HG03095 (cell line): Measurements from ENCODE around the gene GALNT16.
"Not testable (repeated sequence)": the region's sequence is repeated elsewhere in the genome, so short reads cannot be mapped to it uniquely, and the experiment has no call there.

Source experiments
- ATAC-seq: cut with Tn5 transposase; IDR thresholded peaks from one replicate; pipeline ENCODE4 v1.9.1; 2021; ENCODE audit warnings: moderate library complexity; ENCODE audit not compliant: unreplicated experiment

Gene GALNT16

DNA sequence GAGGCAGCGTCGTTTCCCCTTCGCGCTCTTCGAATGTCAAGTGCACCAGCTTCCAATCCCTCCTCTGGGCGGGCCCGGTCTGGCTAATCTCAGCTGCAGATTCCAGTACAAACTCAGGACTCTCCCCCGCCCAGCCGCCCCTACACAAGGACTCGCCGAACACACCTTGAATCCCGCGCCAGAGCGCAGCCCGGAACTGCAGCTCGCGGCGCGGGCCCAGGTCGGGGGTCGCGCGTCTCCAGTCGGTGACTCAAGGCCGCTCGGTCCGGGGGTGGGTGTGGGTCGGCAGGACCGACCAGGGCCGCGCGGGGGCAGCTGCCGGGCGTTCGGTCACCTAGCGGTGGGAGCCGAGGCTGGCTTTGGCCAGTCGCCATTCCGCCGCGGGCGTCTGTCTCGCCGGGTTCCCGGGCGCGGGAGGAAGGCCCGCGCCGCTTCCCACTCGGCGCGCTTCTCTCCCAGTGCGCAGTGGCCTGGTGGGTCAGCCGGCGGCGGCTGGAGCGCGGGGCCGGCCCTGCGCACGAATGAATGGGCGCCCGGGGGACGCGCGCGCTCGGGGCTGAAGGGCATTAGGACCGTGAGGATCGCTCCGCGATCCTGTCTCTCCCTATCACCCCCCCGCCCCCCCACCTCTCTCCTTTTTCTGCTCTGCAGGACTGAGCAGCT, at the start of gene GALNT16:
GALNT16 (plus strand) TSS at position 632 of the 663 bp plus-strand sequence. CDS start 133 bp downstream, outside the sequence.
- ATAC-seq = no peak

DNA sequence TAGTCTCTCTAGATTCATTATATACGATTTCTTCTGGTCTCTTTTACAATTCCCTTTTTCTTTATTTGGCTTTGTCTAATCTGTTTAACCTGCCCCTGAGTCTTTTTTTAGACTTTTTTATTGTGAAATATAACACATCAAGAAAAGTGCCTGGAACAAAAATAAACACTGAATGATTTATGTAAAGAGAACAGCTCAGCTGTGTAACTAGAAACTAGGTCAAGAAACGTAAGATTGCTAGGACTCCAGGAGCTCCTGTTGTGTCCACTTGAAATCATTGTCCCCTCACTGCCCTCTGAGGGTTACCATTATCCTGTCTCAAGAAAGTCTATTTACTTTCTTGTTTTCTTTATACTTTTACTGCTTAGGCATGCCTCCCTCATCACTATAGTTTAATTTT, 45.6 kb upstream of the GALNT16 start:
- ATAC-seq = no peak

DNA sequence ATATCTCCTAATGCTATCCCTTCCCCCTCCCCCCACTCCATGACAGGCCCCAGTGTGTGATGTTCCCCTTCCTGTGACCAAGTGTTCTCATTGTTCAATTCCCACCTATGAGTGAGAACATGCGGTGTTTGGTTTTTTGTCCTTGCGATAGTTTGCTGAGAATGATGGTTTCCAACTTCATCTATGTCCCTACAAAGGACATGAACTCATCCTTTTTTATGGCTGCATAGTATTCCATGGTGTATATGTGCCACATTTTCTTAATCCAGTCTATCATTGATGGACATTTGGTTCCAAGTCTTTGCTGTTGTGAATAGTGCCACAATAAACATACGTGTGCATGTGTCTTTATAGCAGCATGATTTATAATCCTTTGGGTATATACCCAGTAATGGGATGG, 42.3 kb upstream of the GALNT16 start:
- not testable (repeated sequence) for ATAC-seq

DNA sequence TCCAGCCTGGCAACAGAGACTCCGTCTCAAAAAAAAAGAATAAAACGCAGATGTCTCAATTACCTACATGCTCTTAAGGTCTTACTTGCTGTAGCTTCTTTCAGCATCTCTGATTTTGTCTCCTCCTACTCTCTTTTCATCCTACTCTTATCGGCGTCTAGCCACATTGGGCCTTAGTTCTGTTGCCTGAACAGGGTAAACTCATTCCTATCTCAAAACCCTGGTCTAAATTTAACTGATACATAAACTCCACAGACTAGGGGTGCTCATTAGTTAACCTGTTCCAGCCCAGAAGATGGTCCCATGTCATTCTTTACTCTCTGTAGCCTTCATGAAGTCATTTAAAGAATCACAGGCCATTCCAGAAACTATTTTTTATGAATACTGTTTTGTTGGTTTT, 35.0 kb upstream of the GALNT16 start:
- ATAC-seq = no peak

DNA sequence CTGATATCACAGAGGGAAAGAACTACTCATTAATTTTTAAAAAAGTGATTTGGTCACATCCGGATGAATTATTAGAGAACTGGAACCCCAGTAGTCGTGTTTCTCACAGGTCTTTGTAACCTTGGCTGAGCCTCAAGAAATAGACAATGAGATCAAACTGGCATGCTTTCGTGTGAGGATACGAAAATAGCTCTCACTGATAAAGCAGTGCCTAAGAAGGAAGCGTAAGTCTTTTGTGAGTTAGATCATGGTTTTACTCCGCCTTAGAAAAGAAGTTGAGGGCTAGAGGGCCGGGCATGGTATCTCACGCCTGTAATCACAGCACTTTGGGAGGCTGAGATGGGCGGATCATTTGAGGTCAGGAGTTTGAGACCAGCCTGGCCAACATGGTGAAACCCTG, 33.8 kb upstream of the GALNT16 start:
- no peak for ATAC-seq

DNA sequence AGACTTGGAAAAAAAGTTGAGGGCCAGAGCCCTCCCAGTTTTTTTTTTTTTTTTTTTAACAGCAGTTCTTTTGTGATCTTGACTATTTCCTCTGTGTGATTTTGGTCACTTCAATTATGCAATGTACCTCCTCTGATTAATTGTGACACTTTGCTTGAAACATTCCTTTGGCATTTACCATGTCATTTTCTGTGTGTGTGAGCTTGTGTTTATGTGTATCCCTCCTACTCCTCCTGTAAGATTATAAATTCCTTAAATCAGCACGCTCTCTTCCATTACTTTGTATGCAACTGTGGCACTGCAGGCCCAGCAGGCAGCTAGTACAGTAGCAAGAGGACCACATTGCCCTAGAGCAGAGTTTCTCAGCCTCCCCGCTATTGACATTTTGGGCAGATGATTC, 33.2 kb upstream of the GALNT16 start:
- ATAC-seq = no peak

DNA sequence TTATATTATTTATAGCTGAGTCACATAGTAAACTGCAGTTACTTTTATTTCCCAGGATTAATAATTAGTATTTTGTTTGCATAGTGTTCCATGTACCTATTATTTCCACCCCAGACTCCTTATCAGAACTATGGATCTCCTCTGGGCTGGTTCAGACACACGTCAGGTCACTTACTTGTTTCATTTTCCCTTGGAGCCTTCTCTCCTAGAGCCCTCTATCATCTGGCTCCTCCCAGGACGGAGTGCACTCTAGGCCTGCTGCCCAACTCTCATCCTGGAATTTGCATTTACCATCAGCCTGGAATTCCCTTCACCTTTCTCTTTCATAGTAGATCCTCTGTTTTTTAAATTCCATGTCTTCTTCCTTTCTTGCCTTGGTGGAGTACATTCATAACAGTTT, 28.5 kb upstream of the GALNT16 start:
- no peak for ATAC-seq

DNA sequence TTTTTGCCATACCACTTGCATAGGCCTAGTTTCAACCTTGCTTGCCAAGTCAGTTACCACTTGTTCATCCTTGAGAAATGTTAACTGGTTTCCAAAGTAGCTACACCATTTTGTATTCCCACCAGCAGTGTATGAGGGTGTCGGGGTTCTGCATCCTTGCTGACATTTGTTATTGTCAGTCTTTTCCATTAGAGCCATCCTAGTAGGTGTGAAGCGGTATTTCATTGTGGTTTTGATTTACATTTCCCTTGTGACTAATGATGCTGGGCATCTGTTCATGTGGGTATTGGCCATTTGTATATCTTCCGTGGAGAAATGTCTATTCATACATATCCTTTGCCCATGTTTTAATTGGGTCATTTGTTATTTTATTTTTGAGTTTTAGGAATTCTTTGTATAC, 27.6 kb upstream of the GALNT16 start:
- ATAC-seq = no peak

DNA sequence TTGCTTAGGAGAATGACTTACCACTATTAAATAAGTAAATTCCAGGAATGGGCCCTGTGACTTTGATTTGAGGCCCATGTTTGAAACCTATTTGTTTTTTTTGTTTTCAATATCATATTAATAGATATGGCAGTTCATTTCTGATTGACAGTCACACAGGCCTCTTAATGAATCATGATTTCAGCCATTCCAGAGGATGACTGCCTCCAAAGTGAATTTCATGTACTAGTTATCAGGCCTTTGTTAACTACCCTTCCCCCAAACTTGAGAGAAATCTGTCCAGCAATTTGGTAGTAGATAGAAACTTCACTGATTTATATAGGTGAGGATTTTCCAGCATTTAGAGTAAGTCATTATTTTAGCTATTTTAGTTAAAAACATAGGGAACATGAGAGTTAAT, 25.9 kb upstream of the GALNT16 start:
- no peak for ATAC-seq

DNA sequence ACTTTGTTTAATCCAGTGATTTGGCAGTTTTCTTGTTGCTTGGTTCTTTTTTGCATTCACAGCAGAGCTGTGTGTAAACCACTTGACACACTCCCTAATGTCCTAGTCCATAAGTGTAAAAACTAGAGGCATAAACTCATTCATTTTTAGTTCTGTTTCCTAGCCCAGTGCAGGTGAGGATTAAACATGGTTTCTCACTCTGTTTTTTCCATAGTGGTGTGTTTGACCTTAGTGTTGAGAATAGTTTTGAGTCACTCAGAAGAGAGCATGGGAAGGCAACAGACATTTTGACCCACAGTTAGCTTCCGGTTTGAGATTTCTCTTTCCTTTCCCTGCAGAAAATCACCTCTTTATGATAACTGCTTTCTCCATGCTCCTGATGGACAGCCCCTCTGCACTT, 24.2 kb upstream of the GALNT16 start:
- ATAC-seq = no peak

DNA sequence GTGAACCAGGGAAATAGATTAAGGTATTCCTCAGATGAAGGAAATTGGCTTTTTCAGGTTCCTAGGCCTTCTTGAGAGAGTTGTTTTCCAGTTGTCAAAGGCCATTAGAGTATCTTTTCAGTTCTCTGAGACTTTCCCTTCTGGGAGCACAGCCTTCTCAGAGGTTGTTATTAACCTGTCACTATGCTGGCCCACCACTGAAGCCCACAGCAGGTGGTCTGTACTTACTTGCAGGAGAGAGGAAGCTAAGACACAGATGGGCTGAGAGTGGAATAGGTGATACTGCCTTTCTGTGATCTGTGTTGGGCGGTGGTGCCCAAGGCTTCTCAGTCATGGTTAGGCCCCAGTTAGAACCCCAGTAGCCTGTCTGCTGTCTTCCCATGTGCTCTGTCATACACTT, 22.8 kb upstream of the GALNT16 start:
- no peak for ATAC-seq

DNA sequence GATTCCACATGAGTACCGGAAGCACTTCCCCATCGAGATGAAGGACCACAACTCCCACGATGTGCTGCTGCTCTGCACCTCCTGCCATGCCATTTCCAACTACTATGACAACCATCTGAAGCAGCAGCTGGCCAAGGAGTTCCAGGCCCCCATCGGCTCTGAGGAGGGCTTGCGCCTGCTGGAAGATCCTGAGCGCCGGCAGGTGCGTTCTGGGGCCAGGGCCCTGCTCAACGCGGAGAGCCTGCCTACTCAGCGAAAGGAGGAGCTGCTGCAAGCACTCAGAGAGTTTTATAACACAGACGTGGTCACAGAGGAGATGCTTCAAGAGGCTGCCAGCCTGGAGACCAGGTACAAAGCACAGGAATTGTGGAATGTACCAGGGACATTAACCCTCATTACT, 22.4 kb upstream of the GALNT16 start:
- ATAC-seq = no peak

DNA sequence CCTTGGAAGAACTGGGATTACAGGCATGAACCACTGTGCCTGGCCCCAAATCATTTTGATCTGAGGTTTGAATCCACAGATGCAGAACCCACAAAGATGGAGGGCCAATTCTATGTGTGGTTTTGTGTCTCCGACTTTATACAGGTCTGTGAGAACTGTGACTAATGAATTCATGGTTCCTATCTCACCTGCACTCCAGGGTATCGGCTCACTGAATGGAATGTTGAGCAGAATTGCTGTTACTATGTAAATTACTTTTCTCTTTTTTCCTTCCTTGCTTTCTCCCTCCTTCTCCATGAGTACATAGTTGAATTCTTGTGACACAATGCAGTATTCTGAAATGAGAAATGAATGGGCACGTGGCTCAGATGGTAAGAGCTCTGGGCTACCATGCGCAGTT, 21.1 kb upstream of the GALNT16 start:
- ATAC-seq = no peak

DNA sequence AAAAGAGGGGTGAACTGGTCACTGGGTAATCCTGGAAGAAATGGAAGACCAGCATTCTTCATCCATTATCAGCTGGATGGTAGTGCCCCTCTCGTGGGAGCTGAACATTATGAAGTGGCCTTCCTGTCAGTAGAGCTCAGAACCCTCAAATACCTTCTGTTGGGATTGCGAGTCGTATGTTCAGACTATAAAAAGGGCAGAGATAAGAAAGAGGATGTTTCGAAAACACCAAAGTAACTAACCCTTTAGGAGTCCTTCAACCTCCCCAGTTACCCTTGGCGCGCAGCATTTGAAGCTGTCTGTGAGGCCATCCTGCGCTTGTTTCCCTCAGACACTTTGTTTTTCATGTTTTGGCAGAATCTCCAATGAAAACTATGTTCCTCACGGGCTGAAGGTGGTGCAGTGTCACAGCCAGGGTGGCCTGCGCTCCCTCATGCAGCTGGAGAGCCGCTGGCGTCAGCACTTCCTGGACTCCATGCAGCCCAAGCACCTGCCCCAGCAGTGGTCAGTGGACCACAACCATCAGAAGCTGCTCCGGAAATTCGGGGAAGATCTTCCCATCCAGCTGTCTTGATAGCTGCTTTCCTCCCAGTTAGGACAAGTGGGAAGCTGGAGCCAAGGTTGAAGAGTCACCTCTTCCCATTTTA, 19.3 kb upstream of the GALNT16 start:
- no peak for ATAC-seq

DNA sequence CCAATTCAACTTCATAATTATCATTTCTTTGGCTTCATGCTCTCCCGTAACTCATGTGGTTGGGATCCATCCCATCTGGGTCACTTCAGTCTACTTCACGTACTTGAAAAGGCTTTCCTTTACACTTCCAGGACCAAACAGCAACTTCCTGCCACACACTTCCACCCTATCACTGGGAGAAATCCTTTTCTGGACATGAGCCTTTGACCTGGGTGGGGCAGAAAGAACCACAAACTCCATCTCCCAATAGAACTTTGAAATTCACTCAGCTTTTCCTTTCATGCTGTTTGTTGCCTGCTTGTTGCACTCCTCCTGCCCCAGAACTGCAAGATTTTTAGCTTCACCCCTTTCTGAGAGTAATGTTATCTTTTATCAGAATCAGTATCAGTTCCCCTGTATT, 18.4 kb upstream of the GALNT16 start:
- ATAC-seq = no peak

DNA sequence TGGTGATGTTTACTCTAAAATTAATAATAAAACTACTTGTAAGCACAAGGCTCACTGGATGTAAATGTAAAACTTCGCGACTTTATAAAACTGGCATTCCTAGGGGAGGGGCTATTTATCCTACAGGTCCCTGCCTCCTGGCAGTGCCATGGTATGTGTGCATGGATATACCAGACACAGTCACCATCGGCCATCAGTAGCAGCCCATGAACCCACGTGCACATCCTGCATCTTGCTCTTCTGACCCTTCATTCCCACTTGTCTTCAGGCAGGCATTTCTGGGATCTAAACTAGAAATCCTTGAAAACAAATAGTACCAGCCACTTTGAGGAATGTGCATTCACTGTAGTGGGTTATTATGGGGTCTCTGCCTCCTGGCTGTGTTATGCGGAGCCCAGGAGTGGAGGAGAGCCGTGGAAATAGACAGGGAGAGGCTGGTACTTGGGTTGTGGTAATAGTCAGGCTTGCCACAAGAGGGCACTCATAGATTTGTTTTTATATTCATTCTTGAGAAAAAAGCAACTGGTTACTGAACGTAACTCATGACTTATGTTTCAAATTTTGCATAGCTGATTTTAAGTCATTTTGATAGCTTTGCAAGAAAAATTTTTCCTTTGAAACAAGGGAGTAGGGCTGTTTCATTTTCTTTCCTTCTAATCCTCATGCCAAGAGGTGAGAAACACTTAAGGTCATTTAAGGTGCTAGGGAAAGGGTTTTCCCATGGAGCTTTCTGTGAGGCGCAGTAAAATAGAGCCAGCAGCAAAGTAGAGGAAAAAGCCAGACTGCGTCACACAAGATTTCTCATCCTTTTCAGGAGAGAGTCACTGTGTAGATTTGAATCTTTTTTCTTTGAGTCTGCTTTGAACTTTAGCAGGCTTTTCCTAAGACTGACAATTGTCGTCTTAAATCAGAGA, 17.4 kb upstream of the GALNT16 start:
- no peak for ATAC-seq

DNA sequence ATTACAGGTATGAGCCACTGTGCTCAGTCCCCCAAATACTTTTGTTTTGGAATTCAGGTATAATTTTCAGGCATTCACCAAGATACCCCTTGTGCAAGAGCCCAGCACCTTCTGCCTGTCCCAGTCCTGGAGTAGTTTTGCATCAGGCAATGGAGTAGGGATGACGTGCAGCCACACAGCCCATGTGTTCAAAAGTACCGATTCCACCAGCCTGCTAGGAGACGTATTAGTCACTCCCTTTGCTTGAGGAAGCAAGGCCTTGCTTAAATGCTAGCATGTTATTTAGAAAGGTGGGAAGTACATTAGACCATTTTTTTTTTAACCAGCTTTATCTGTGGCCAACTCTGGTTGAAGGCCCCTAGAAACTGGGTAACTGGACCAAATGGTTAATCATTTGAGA, 15.0 kb upstream of the GALNT16 start:
- no peak for ATAC-seq

DNA sequence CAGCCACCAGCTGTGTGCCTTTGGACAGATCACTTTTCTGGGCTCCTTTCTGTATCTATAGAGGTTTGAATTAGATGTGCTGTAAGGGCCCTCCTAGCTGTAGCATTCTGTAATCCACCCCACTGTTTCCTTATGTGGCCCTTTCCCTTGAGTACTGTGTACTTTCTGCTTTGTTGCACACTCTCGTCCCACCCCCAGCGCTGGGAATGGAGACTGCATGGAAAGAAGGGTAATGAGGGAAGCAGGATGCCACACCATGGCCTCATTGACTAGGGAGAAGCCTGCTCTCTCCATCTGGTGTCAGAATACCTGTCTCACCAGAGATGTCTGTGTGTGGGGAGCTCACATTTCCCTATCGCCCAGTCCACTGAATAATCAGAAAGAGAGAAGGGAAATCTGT, 13.6 kb upstream of the GALNT16 start:
- ATAC-seq = no peak

DNA sequence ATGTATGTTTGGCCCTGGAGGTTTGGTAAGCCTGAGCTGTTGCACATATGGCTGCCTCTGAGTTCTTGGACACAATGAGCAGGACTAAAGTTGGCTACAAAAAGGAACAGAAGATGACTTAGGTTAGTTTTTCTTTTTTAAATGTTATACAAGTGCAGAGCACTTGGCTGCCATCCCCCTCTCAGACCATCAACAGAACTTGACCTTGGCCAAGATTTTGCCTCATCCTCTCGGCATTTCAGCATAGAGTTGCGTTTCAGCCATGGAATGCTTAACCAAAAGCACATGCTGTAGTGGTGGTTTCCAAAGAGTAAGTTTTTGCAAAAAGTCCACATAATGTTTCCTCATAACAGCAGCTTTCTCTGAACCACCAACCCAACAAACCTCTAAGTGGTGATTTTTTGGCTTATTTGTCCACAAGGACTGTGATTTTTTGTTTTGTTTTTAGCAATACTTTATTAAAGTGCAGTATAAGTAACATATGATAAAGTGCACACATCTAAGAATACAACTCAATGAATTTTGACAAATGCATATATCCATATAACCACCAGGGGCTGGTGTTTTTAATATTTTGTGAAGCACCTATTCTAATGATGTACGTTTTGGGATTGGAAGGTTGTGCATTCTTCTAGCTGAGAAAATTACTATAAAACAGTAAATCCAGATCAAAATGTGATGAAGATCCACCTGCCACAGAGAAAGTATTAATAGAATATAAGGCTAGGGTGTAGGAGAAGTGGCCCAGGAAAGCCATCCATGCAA, 12.1 kb upstream of the GALNT16 start:
- ATAC-seq = no peak

DNA sequence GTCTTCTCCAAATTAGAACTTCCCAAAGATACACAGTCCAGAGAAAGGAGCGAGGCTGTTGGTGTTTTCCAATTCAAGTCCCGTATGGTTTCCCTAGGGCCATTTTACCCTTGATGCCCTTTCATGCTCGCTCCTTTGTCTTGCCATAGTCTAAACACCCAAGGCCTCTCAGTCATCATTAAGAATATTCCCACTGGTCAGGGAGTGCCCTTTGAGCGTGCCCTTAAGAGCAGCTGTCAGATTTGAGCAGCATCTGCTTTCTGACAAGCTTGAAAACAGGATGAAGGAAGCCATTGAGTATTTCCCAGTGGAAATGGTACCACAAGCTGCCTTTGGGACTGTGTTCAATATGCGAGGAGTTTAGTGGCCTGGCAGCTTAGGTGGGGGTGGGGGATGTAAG, 10.4 kb upstream of the GALNT16 start:
- ATAC-seq = no peak

DNA sequence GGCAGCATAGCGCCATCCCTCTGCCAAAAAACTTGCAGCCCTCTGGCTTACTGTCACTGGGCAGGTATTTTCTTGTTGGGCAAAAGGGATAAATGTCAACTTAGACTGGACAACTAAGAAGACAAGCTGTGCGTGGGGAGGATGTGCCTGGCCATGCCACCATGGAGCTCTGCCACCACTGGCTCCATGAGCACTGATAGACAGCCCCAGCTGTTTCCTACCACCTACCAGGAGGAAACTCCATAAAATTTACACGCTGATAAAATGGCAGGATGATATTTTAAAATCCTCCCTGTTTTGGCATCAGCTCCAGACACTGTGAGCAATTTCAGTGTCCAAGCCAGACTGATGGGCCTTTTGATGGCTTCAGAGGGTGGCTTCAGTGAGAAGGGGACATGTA, 7.1 kb upstream of the GALNT16 start:
- no peak for ATAC-seq
